Mesothelial cell of epicardium (in vitro differentiated cells): ENCODE results near the gene PHIP. TPM values are rescaled to one million over a fixed set of nuclear protein-coding genes. Genes with fewer than 3 reads are reported as not detected.

Experiments used
- DNase-seq, 2 experiments: peaks; one replicate each; pipeline ENCODE4 v3.0.0; 2021; ENCODE audit warnings: low spot score in 2 of 2; ENCODE audit not compliant: unreplicated experiment in 2 of 2
- H3K27ac Mint-ChIP-seq: 2 replicates; pipeline ENCODE4 v1.8.0; 2021; ENCODE audit warnings: mixed read lengths
- H3K27me3 Mint-ChIP-seq: 2 replicates; pipeline ENCODE4 v1.8.0; 2021; ENCODE audit warnings: low read depth, mixed read lengths
- H3K36me3 Mint-ChIP-seq: 2 replicates; pipeline ENCODE4 v1.8.0; 2021; ENCODE audit warnings: mixed read lengths
- H3K4me1 Mint-ChIP-seq: 2 replicates; pipeline ENCODE4 v1.8.0; 2021; ENCODE audit warnings: mixed read lengths
- H3K4me3 Mint-ChIP-seq: 2 replicates; pipeline ENCODE4 v1.8.0; 2021; ENCODE audit warnings: mild to moderate bottlenecking, moderate library complexity, mixed read lengths
- H3K9me3 Mint-ChIP-seq: 2 replicates; pipeline ENCODE4 v1.8.0; 2021; ENCODE audit warnings: mixed read lengths
- total RNA-seq: library from RNA; stranded (reverse); gene quantifications from 3 replicates; pipeline ENCODE4 v1.2.1, GENCODE V29; 2021
- TF ChIP-seq, protein P1 (sequence below): fragments of 200-600 bp; sonication (generic); IDR thresholded peaks from one replicate; pipeline ENCODE4 v1.5.0; 2021; ENCODE audit warnings: antibody characterized with exemption; ENCODE audit not compliant: unreplicated experiment

The PHIP gene
- total RNA-seq, 1 donor from 2014 or later: 46.9 TPM

GRCh38 chr6:79031821-79032590 lies 46.0 kb downstream of the PHIP start:
- H3K36me3 Mint-ChIP-seq: peaks cover 53% of the 10 kb centered on the region
- no peak overlapping the region for H3K4me3 Mint-ChIP-seq
- TF ChIP-seq, protein P1, sequence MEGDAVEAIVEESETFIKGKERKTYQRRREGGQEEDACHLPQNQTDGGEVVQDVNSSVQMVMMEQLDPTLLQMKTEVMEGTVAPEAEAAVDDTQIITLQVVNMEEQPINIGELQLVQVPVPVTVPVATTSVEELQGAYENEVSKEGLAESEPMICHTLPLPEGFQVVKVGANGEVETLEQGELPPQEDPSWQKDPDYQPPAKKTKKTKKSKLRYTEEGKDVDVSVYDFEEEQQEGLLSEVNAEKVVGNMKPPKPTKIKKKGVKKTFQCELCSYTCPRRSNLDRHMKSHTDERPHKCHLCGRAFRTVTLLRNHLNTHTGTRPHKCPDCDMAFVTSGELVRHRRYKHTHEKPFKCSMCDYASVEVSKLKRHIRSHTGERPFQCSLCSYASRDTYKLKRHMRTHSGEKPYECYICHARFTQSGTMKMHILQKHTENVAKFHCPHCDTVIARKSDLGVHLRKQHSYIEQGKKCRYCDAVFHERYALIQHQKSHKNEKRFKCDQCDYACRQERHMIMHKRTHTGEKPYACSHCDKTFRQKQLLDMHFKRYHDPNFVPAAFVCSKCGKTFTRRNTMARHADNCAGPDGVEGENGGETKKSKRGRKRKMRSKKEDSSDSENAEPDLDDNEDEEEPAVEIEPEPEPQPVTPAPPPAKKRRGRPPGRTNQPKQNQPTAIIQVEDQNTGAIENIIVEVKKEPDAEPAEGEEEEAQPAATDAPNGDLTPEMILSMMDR: no peak
- H3K4me1 Mint-ChIP-seq: peaks cover 4% of the 10 kb centered on the region
- no peaks in the 10 kb centered on the region for H3K27me3 Mint-ChIP-seq
- H3K27ac Mint-ChIP-seq: no peak overlapping the region
- DNase-seq: no peak
- peaks cover 10% of the 10 kb centered on the region for H3K9me3 Mint-ChIP-seq

GRCh38 chr6:79030511-79030910 lies 47.5 kb downstream of the PHIP start:
- Mint-ChIP-seq H3K4me3 (no peak overlapping the region), H3K27ac (no peak overlapping the region), H3K36me3 (peaks cover 42% of the 10 kb centered on the region), H3K27me3 (no peaks in the 10 kb centered on the region), H3K9me3 (peaks cover 10% of the 10 kb centered on the region), H3K4me1 (peaks cover 4% of the 10 kb centered on the region)
- TF ChIP-seq, protein P1: no peak
- DNase-seq: no peak

DNA sequence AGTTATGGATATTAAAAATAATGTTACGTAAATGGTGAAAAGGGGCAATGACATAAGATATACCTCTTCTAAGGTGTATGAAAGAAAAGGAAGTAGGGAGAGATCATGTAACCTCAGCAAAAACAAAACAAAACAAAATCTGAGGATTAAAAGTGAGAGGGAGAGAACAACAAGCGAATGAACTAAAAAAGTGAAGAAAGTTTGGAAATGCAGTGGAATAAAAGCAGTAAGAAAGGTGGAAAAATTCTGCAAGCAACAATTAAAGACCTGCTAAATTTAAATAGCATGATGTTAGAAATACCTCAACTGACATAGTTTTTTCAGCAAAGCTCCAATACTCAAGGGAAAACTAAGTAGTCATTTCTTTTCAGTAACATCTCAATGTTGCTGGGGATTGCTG lies 48.0 kb downstream of the PHIP start:
- Mint-ChIP-seq H3K4me3 (no peak overlapping the region), H3K4me1 (peaks cover 4% of the 10 kb centered on the region), H3K9me3 (peaks cover 10% of the 10 kb centered on the region), H3K27me3 (no peaks in the 10 kb centered on the region), H3K27ac (no peak overlapping the region), H3K36me3 (peaks cover 40% of the 10 kb centered on the region)
- TF ChIP-seq, protein P1: no peak
- no peak for DNase-seq

GRCh38 chr6:79028641-79029314 lies 49.3 kb downstream of the PHIP start:
- TF ChIP-seq, protein P1: no peak
- peaks cover 4% of the 10 kb centered on the region for H3K4me1 Mint-ChIP-seq
- H3K9me3 Mint-ChIP-seq: peaks cover 9% of the 10 kb centered on the region
- no peak for DNase-seq
- H3K4me3 Mint-ChIP-seq: no peak overlapping the region
- H3K27ac Mint-ChIP-seq: no peak overlapping the region
- H3K27me3 Mint-ChIP-seq: no peaks in the 10 kb centered on the region
- peaks cover 36% of the 10 kb centered on the region for H3K36me3 Mint-ChIP-seq

DNA sequence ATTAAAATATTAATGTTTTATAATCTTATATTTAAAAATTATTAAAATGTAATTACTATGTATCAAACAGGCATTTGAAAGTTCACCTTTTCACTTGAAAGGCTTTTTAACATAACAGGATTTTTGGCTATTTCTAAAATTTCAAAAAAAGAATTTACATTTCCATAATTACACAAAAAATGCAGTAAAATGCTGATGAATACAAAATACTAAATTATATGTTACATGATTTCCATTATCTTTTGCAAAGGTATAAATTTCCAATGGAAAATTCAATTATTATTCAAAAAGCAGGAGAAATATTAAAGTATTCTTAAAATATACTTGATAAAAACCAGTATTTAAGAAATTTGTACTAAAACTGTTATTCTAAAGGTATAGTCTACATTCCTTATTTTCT lies 66.1 kb downstream of the PHIP start:
- H3K9me3 Mint-ChIP-seq: no peaks in the 10 kb centered on the region
- peaks cover 26% of the 10 kb centered on the region for H3K36me3 Mint-ChIP-seq
- TF ChIP-seq, protein P1: no peak

More for the DNA sequence above, 66.1 kb downstream of the PHIP start:
- no peak overlapping the region for H3K4me3 Mint-ChIP-seq
- no peak overlapping the region for H3K27ac Mint-ChIP-seq
- peaks cover 13% of the 10 kb centered on the region for H3K4me1 Mint-ChIP-seq
- H3K27me3 Mint-ChIP-seq: no peaks in the 10 kb centered on the region
- no peak for DNase-seq
